Dermis microvascular lymphatic vessel endothelial cell (primary cell): Measurements from ENCODE around the gene LRRC7. TPM values are rescaled to one million over a fixed set of nuclear protein-coding genes. Genes with fewer than 3 reads are reported as not detected.
"Not testable (repeated sequence)": the region's sequence is repeated elsewhere in the genome, so short reads cannot be mapped to it uniquely, and the experiment has no call there.

ENCODE experiments used
- DNase-seq, 2 donors: peaks; one replicate each; pipeline versions ENCODE4 v3.0.0 to v3.0.0-alpha.2; 2010; ENCODE audit warnings: low read depth in 2 of 2
- total RNA-seq: library from RNA; depleted of rRNA; stranded (reverse); fragments of >200 nt; gene quantifications from 2 replicates; pipeline ENCODE4 v1.2.1, GENCODE V29; 2014

LRRC7 gene
- total RNA-seq, 1 donor from 2014 or later = 0.13 TPM

GRCh38 chr1:69697340-69697739 lies 129.6 kb downstream of the LRRC7 start:
- DNase-seq = no peak

- peak in 1 of 2 donors; percentile 1 for DNase-seq
Observed at GRCh38 chr1:69700770-69701169, 133.0 kb downstream of the LRRC7 start.

- DNase-seq = no peak
Observed at GRCh38 chr1:69702085-69702484, 134.4 kb downstream of the LRRC7 start.

- DNase-seq = no peak
Observed at GRCh38 chr1:69706473-69706872, 138.8 kb downstream of the LRRC7 start.

GRCh38 chr1:69707103-69707502 lies 139.4 kb downstream of the LRRC7 start:
- no peak for DNase-seq

- DNase-seq = no peak
Observed at GRCh38 chr1:69710484-69711189, 142.9 kb downstream of the LRRC7 start.

GRCh38 chr1:69711190-69711930 lies 143.6 kb downstream of the LRRC7 start:
- DNase-seq = no peak

GRCh38 chr1:69717834-69718233 lies 150.1 kb downstream of the LRRC7 start:
- not testable (repeated sequence) for DNase-seq

GRCh38 chr1:69728206-69728605 lies 160.5 kb downstream of the LRRC7 start:
- DNase-seq = no peak

- no peak for DNase-seq
Observed at GRCh38 chr1:69733061-69733460, 165.3 kb downstream of the LRRC7 start.

GRCh38 chr1:69737527-69738185 lies 169.9 kb downstream of the LRRC7 start:
- DNase-seq = peak; percentile 35 to 65

GRCh38 chr1:69738458-69739250 lies 170.9 kb downstream of the LRRC7 start:
- DNase-seq = no peak

- DNase-seq = no peak
Observed at GRCh38 chr1:69739251-69739605, 171.5 kb downstream of the LRRC7 start.

- no peak for DNase-seq
Observed at GRCh38 chr1:69743146-69743545, 175.4 kb downstream of the LRRC7 start.

GRCh38 chr1:69744381-69744780 lies 176.7 kb downstream of the LRRC7 start:
- no peak for DNase-seq

- no peak for DNase-seq
Observed at GRCh38 chr1:69747207-69747606, 179.5 kb downstream of the LRRC7 start.

GRCh38 chr1:69750638-69751037 lies 182.9 kb downstream of the LRRC7 start:
- DNase-seq = no peak

GRCh38 chr1:69752831-69753230 lies 185.1 kb downstream of the LRRC7 start:
- DNase-seq = no peak

GRCh38 chr1:69754521-69754920 lies 186.8 kb downstream of the LRRC7 start:
- DNase-seq = no peak

GRCh38 chr1:69755647-69756046 lies 187.9 kb downstream of the LRRC7 start:
- no peak for DNase-seq

- DNase-seq = no peak
Observed at GRCh38 chr1:69765951-69766350, 198.2 kb downstream of the LRRC7 start.
